Body of pancreas (tissue), 4 donors: ENCODE results near the gene TMCO4.

ENCODE experiments used
- POLR2A ChIP-seq, 3 donors: fragments of 450-650 bp; IDR thresholded peaks; one replicate each; pipeline ENCODE4 v1.6.1; 2016; ENCODE audit warnings: antibody characterized with exemption in 3 of 3, mild to moderate bottlenecking in 2 of 3
- TF ChIP-seq, protein P1 (sequence below), 7 experiments: fragments of 450-650 bp in 4 of 7; fragments of 200-600 bp in 3 of 7; sonication (generic) in 3 of 7; IDR thresholded peaks; one replicate each; pipeline ENCODE4 v1.5.1; 2016 to 2019; ENCODE audit warnings: antibody characterized with exemption in 7 of 7

DNA sequence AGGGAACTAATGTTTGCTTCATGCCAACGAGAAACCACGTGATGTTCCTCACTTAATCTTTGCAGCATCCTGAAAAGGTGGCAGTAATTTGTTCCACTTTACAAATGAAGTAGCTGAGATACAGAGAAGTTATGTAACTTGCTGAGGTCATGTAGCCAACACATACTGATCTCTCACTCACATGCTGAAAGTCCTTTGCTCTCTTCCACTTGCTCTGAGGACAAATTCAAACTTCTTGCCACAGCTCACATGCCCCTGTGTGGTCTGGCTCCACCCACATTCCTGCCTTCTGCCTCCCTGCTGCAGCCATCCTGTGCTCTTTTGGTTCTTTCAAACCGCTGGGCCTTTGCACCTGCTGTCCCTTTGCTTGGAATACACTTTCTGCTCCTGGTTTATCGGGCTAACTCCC lies 55.4 kb downstream of the TMCO4 start:
- TF ChIP-seq, protein P1, sequence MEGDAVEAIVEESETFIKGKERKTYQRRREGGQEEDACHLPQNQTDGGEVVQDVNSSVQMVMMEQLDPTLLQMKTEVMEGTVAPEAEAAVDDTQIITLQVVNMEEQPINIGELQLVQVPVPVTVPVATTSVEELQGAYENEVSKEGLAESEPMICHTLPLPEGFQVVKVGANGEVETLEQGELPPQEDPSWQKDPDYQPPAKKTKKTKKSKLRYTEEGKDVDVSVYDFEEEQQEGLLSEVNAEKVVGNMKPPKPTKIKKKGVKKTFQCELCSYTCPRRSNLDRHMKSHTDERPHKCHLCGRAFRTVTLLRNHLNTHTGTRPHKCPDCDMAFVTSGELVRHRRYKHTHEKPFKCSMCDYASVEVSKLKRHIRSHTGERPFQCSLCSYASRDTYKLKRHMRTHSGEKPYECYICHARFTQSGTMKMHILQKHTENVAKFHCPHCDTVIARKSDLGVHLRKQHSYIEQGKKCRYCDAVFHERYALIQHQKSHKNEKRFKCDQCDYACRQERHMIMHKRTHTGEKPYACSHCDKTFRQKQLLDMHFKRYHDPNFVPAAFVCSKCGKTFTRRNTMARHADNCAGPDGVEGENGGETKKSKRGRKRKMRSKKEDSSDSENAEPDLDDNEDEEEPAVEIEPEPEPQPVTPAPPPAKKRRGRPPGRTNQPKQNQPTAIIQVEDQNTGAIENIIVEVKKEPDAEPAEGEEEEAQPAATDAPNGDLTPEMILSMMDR (IDR thresholded peaks at IDR 0.05): no peak
- TF ChIP-seq POLR2A (IDR thresholded peaks at IDR 0.05): no peak
